Measurements from ENCODE around the gene EMP1. TPM values are rescaled to one million over a fixed set of nuclear protein-coding genes. Genes with fewer than 3 reads are reported as not detected.

The EMP1 gene
- total and polyA plus RNA-seq, 2 of the 8 experiments (the other 6 are each of a cell fraction or from before 2014, with no cell fraction given): 0.17 to 0.65 TPM

GRCh38 chr12:13195250-13195649 is 1.3 kb upstream of the EMP1 start (continued):
- TF ChIP-seq GABPA (IDR thresholded peaks at IDR 0.05; ENCODE audit: borderline replicate concordance, insufficient read depth, low read length) (no peak), SIRT6 (IDR thresholded peaks at IDR 0.05; ENCODE audit: low read length) (no peak), YY1 (IDR thresholded peaks at IDR 0.05; ENCODE audit: low read depth, low read length) (no peak), BACH1 (IDR thresholded peaks at IDR 0.05; ENCODE audit: low read length) (no peak)

Measured in H1 (cell line).